LNCAP (cell line): ENCODE measurements around the gene VSIG1.

Experiments used
- CTCF ChIP-seq: fragments of 450-650 bp; IDR thresholded peaks from 2 replicates; pipeline ENCODE4 v1.5.1; 2017; ENCODE audit warnings: mild to moderate bottlenecking

The VSIG1 gene

GRCh38 chrX:108068121-108068520, 23.3 kb downstream of the VSIG1 start:
- TF ChIP-seq CTCF: no peak

- TF ChIP-seq CTCF: no peak
Measured at GRCh38 chrX:108070891-108071290, 26.0 kb downstream of the VSIG1 start.

GRCh38 chrX:108071578-108071977, 26.7 kb downstream of the VSIG1 start:
- no peak for TF ChIP-seq CTCF

- TF ChIP-seq CTCF: no peak
Measured at GRCh38 chrX:108072746-108073145, 27.9 kb downstream of the VSIG1 start.

GRCh38 chrX:108081110-108081509, 36.2 kb downstream of the VSIG1 start:
- no peak for TF ChIP-seq CTCF

- TF ChIP-seq CTCF: no peak
Measured at GRCh38 chrX:108087792-108088191, 42.9 kb downstream of the VSIG1 start.

GRCh38 chrX:108088511-108088910, 43.6 kb downstream of the VSIG1 start:
- no peak for TF ChIP-seq CTCF

GRCh38 chrX:108090491-108091263, 45.8 kb downstream of the VSIG1 start:
- no peak for TF ChIP-seq CTCF
